Stimulated activated CD8-positive, alpha-beta memory T cell treated with anti-CD3 and anti-CD28 coated beads, Interleukin-12 subunit alpha, Interleukin-12 subunit beta, amount 100 ng/mL, for 24 hours (primary cell): ENCODE measurements around the gene TICAM1.
"Not testable (repeated sequence)": the region's sequence is repeated elsewhere in the genome, so short reads cannot be mapped to it uniquely, and the experiment has no call there.

Experiments
- DNase-seq: peaks from one replicate; pipeline ENCODE4 v3.0.0-alpha.2; 2020; ENCODE audit errors: extremely low read depth

Gene TICAM1

GRCh38 chr19:4805140-4805539, 26.4 kb downstream of the TICAM1 start:
- DNase-seq: not testable (repeated sequence)

- no peak for DNase-seq
Measured at GRCh38 chr19:4803736-4804695, 27.5 kb downstream of the TICAM1 start.

- no peak for DNase-seq
Measured at GRCh38 chr19:4802711-4803110, 28.8 kb downstream of the TICAM1 start.

GRCh38 chr19:4801085-4801619, 30.4 kb downstream of the TICAM1 start:
- no peak for DNase-seq

- DNase-seq: no peak
Measured at GRCh38 chr19:4800591-4801081, 30.9 kb downstream of the TICAM1 start.

GRCh38 chr19:4795400-4795799, 36.1 kb downstream of the TICAM1 start:
- no peak for DNase-seq

- no peak for DNase-seq
Measured at GRCh38 chr19:4794971-4795370, 36.5 kb downstream of the TICAM1 start.

GRCh38 chr19:4793278-4793677, 38.2 kb downstream of the TICAM1 start:
- not testable (repeated sequence) for DNase-seq

GRCh38 chr19:4792866-4793195, 38.7 kb downstream of the TICAM1 start:
- DNase-seq: not testable (repeated sequence)

GRCh38 chr19:4792019-4792865, 39.3 kb downstream of the TICAM1 start:
- not testable (repeated sequence) for DNase-seq

GRCh38 chr19:4791183-4792018, 40.1 kb downstream of the TICAM1 start, which contains the start of gene FEM1A:
Gene FEM1A, plus strand, starts transcription at chr19:4791734. Its CDS starts 121 bp downstream, at chr19:4791855.
- peak; percentile 97 for DNase-seq

GRCh38 chr19:4786412-4787016, 45.0 kb downstream of the TICAM1 start:
- not testable (repeated sequence) for DNase-seq

GRCh38 chr19:4781801-4782200, 49.7 kb downstream of the TICAM1 start:
- DNase-seq: no peak

- no peak for DNase-seq
Measured at GRCh38 chr19:4780860-4781259, 50.7 kb downstream of the TICAM1 start.

GRCh38 chr19:4778124-4778523, 53.4 kb downstream of the TICAM1 start:
- DNase-seq: not testable (repeated sequence)

GRCh38 chr19:4776436-4777211, 54.9 kb downstream of the TICAM1 start:
- no peak for DNase-seq

- DNase-seq: no peak
Measured at GRCh38 chr19:4775627-4776152, 55.8 kb downstream of the TICAM1 start.

- no peak for DNase-seq
Measured at GRCh38 chr19:4774136-4774535, 57.4 kb downstream of the TICAM1 start.

- no peak for DNase-seq
Measured at GRCh38 chr19:4773047-4773640, 58.4 kb downstream of the TICAM1 start.
